Activated CD4-positive, alpha-beta T cell treated with anti-CD3 and anti-CD28 coated beads, Interleukin-2, Interleukin-4, amounts not matched to agents 100 ng/mL and 50 ng/mL, durations not matched to agents 16 hours and 8 hours (primary cell): ENCODE measurements around the gene RFPL3.
"Not testable (repeated sequence)": the region's sequence is repeated elsewhere in the genome, so short reads cannot be mapped to it uniquely, and the experiment has no call there.

ENCODE experiments used
- DNase-seq: peaks from one replicate; pipeline ENCODE4 v3.0.0-alpha.2; 2020; ENCODE audit warnings: low spot score

RFPL3 gene

GRCh38 chr22:32357567-32357966 is at the start of gene RFPL3:
TSS of gene RFPL3 (plus strand) at chr22:32357867. CDS start at chr22:32358072, 205 bp downstream.
- not testable (repeated sequence) for DNase-seq

GRCh38 chr22:32308191-32308590 is 49.5 kb upstream of the RFPL3 start:
- no peak for DNase-seq

- no peak for DNase-seq
Measured at GRCh38 chr22:32308934-32309333, 48.7 kb upstream of the RFPL3 start.

GRCh38 chr22:32309585-32310251 is 47.9 kb upstream of the RFPL3 start:
- no peak for DNase-seq

GRCh38 chr22:32310777-32311176 is 46.9 kb upstream of the RFPL3 start:
- no peak for DNase-seq

- no peak for DNase-seq
Measured at GRCh38 chr22:32311551-32312071, 46.1 kb upstream of the RFPL3 start.

GRCh38 chr22:32312748-32313147 is 44.9 kb upstream of the RFPL3 start:
- DNase-seq: no peak

- no peak for DNase-seq
Measured at GRCh38 chr22:32313532-32313931, 44.1 kb upstream of the RFPL3 start.

- no peak for DNase-seq
Measured at GRCh38 chr22:32317524-32317923, 40.1 kb upstream of the RFPL3 start.

GRCh38 chr22:32318361-32318760 is 39.3 kb upstream of the RFPL3 start:
- DNase-seq: no peak

- no peak for DNase-seq
Measured at GRCh38 chr22:32319861-32320406, 37.7 kb upstream of the RFPL3 start.

- DNase-seq: no peak
Measured at GRCh38 chr22:32322986-32323385, 34.7 kb upstream of the RFPL3 start.

- DNase-seq: no peak
Measured at GRCh38 chr22:32323513-32324164, 34.0 kb upstream of the RFPL3 start.

GRCh38 chr22:32324505-32325415 is 32.9 kb upstream of the RFPL3 start:
- no peak for DNase-seq

- no peak for DNase-seq
Measured at GRCh38 chr22:32325416-32325801, 32.3 kb upstream of the RFPL3 start.

GRCh38 chr22:32325811-32326237 is 31.8 kb upstream of the RFPL3 start:
- DNase-seq: no peak

GRCh38 chr22:32326647-32327046 is 31.0 kb upstream of the RFPL3 start:
- no peak for DNase-seq

GRCh38 chr22:32327066-32327465 is 30.6 kb upstream of the RFPL3 start:
- no peak for DNase-seq

GRCh38 chr22:32327596-32328171 is 30.0 kb upstream of the RFPL3 start:
- DNase-seq: no peak

- DNase-seq: no peak
Measured at GRCh38 chr22:32328306-32329201, 29.1 kb upstream of the RFPL3 start.

GRCh38 chr22:32329202-32329645 is 28.4 kb upstream of the RFPL3 start:
- no peak for DNase-seq
